B cell (primary cell): ENCODE measurements around the gene RARA.

Experiments used
- CTCF ChIP-seq: fragments of 200-600 bp; IDR thresholded peaks from one replicate; pipeline ENCODE4 v1.8.0; 2022; ENCODE audit warnings: antibody characterized with exemption, mild to moderate bottlenecking
- EZH2 ChIP-seq: IDR thresholded peaks from 2 replicates; pipeline ENCODE4 v1.6.1; 2012; ENCODE audit warnings: borderline replicate concordance, low read depth, mild to moderate bottlenecking, moderate library complexity, low read length; ENCODE audit not compliant: insufficient read depth, poor library complexity, severe bottlenecking

- TF ChIP-seq CTCF (no peak), EZH2 (no peak)
Observed at GRCh38 chr17:40345161-40345993, 36.4 kb downstream of the RARA start.
